C4-2B (cell line): ENCODE results near the gene TERC.

ENCODE experiments used
- H3K27ac ChIP-seq: fragments of 450-650 bp; 2 replicates; pipeline ENCODE4 v1.5.1; 2017
- ZFX ChIP-seq: fragments of 450-650 bp; IDR thresholded peaks from 2 replicates; pipeline ENCODE4 v1.6.1; 2017
- TF ChIP-seq, protein P1 (sequence below): fragments of 450-650 bp; conservative IDR thresholded peaks from 2 replicates; pipeline ENCODE4 v1.5.1; 2017; ENCODE audit warnings: mild to moderate bottlenecking

TERC gene

DNA sequence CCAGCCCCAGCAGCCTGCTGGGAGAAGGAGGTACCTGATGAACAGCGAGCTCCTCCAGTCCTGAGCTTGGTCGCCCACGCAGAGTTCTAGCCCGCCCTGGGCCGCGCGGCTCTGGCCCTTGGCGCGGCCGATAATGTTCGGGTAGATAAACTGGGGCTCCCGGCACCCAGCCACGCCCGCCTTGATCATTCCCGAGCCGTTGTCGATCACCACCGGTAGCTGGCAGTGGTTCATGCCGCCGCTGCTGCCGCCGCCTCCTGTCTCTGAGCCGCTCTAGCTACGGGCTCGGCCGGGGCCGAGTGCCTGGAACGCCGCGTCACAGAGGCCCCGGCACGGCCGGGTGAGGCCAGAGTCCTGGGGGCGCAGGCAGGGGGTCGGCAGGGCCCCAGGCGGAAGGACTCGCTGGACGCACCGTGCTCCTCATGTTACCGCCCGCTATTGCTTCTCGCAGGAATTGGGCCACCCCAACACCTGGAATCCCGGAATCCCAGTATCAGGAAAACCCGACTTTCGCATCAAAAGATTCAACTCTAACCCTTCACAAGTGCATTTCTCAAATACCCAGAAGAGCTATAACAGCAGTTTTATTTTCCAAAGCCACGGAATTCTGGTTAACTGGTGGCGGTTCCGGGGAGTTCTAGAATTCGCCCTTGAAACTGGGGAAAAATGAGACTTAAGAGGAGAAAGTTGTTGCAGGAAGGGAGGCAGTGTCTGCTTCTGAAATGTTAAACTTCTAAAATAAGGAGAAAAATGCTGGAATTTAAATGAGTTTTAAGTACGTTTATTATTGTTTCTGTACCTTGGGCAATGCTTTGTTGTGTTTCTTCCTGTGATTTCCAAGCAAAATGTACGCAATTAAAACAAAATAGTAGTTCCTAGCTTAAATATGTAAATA lies 4.7 kb upstream of the TERC start, which contains the start of gene ACTRT3:
TSS of gene ACTRT3 (minus strand) at position 275 of the 895 bp plus-strand sequence. CDS start at position 234, 41 bp downstream.
- TF ChIP-seq, protein P1, sequence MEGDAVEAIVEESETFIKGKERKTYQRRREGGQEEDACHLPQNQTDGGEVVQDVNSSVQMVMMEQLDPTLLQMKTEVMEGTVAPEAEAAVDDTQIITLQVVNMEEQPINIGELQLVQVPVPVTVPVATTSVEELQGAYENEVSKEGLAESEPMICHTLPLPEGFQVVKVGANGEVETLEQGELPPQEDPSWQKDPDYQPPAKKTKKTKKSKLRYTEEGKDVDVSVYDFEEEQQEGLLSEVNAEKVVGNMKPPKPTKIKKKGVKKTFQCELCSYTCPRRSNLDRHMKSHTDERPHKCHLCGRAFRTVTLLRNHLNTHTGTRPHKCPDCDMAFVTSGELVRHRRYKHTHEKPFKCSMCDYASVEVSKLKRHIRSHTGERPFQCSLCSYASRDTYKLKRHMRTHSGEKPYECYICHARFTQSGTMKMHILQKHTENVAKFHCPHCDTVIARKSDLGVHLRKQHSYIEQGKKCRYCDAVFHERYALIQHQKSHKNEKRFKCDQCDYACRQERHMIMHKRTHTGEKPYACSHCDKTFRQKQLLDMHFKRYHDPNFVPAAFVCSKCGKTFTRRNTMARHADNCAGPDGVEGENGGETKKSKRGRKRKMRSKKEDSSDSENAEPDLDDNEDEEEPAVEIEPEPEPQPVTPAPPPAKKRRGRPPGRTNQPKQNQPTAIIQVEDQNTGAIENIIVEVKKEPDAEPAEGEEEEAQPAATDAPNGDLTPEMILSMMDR = 0 out of 2 replicates have a peak, but pooled peaks have one; percentile 4
- peak; percentile 64 for TF ChIP-seq ZFX
- peak within 1 kb of the TSS; percentile 62 for H3K27ac ChIP-seq

DNA sequence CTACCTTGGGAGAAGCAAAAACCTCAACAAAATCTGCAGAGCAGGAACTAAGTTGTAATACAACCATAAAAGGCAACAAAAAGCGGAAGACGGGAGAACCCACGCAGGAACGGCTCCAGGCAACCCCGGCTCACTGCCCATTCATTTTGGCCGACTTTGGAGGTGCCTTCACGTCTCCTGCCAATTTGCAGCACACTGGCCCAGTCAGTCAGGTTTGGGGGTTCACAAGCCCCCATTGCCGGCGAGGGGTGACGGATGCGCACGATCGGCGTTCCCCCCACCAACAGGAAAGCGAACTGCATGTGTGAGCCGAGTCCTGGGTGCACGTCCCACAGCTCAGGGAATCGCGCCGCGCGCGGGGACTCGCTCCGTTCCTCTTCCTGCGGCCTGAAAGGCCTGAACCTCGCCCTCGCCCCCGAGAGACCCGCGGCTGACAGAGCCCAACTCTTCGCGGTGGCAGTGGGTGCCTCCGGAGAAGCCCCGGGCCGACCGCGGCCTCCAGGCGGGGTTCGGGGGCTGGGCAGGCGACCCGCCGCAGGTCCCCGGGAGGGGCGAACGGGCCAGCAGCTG lies 463 bp downstream of the TERC start:
- peak; percentile 85; the same call in 1 of the 2 replicates for TF ChIP-seq ZFX
- TF ChIP-seq, protein P1 = no peak
- H3K27ac ChIP-seq = peak overlapping the region; percentile 87

GRCh38 chr3:169760479-169760878 lies 4.4 kb downstream of the TERC start:
- no peak overlapping the region for H3K27ac ChIP-seq
- TF ChIP-seq ZFX = no peak
- TF ChIP-seq, protein P1 = no peak

DNA sequence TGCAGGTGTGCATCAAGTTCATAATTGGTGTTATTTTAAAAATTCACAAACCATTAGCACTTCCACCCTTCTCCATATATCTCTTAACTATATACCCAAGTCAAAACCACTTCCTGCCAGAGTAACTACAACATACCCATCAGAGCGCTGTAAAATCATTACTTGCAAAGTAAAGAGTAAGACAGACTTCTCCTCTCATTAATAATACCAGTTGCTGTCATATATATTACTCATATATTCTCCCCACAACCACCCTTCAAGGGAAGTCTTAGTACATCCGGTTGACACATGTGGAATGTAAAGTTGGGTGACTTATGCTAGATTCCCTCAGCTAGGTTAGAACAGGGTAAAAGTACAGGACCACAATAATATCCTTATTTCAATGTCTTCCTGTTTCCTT lies 5.6 kb downstream of the TERC start:
- TF ChIP-seq ZFX = no peak

GRCh38 chr3:169758359-169758994 lies 6.4 kb downstream of the TERC start:
- TF ChIP-seq ZFX = no peak
- TF ChIP-seq, protein P1 = no peak
- H3K27ac ChIP-seq = no peak overlapping the region

More for the DNA sequence above, 5.6 kb downstream of the TERC start:
- no peak overlapping the region for H3K27ac ChIP-seq

DNA sequence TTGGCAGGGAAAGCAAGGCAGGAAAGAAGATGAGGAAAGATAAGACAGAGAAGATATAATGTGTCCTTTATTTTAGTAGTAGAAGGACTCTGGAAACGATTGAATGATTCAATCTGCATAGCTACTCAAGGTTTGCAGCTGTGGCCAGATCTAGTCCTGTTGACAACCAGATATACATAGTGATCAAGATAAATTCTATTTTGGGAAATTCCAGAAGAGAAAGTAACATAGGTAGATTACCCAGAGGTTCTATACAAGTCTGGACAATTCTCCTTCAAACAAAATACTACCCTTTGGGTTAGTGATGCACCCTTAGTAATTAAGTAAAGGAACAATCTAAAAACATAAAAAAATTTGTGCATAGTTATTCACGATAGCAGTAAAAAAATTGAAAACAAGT lies 9.4 kb downstream of the TERC start:
- H3K27ac ChIP-seq = no peak overlapping the region
- no peak for TF ChIP-seq ZFX
- TF ChIP-seq, protein P1 = no peak

- TF ChIP-seq, protein P1 = no peak
- TF ChIP-seq ZFX = no peak
- no peak overlapping the region for H3K27ac ChIP-seq
Observed at GRCh38 chr3:169754711-169755110, 10.1 kb downstream of the TERC start.
